Measurements from ENCODE around the gene PAXX. TPM values are rescaled to one million over a fixed set of nuclear protein-coding genes. Genes with fewer than 3 reads are reported as not detected.

The PAXX gene
- total RNA-seq, 2 donors from 2014 or later, result 34.0 to 97.2 TPM

- Histone ChIP-seq H3K4me3 (no peak overlapping the region), H3K4me1 (no peaks in the 10 kb centered on the region), H3K27ac (no peak overlapping the region), H3K36me3 (replicated peaks in 1 of 2; ENCODE audit: insufficient read depth in 1 of 2, low read depth in 2 of 2) (peaks cover 0 to 5% of the 10 kb centered on the region in 2 donors), H3K9me3 (no peaks in the 10 kb centered on the region), H3K27me3 (no peaks in the 10 kb centered on the region)
- DNase-seq (no peak), ATAC-seq (no peak)
- intact Hi-C loops (cut with DNase I), result no loop called here
- TF ChIP-seq CTCF (IDR thresholded peaks at IDR 0.05) (no peak), POLR2A (IDR thresholded peaks at IDR 0.05) (no peak)
- 96 to 97% methylated on average over 24 to 33 of the region's 36 CpGs for WGBS, 2 donors
Measured at GRCh38 chr9:137014776-137015539, 22.7 kb downstream of the PAXX start.

- H3K27me3 ChIP-seq, result no peaks in the 10 kb centered on the region
- no peaks in the 10 kb centered on the region for H3K9me3 ChIP-seq
- H3K27ac ChIP-seq, result no peak overlapping the region
- no peak overlapping the region for H3K4me3 ChIP-seq
- DNase-seq (no peak), ATAC-seq (no peak)
- H3K36me3 ChIP-seq (replicated peaks in 1 of 2; ENCODE audit: insufficient read depth in 1 of 2, low read depth in 2 of 2), result peaks cover 0 to 5% of the 10 kb centered on the region in 2 donors
- intact Hi-C loops (cut with DNase I), result no loop called here
- H3K4me1 ChIP-seq, result no peaks in the 10 kb centered on the region
- 98 to 99% methylated on average over 8 to 20 of the region's 25 CpGs for WGBS, 2 donors
- TF ChIP-seq CTCF (IDR thresholded peaks at IDR 0.05) (no peak), POLR2A (IDR thresholded peaks at IDR 0.05) (no peak)
Measured at GRCh38 chr9:137015540-137015930, 23.3 kb downstream of the PAXX start.

- TF ChIP-seq CTCF (IDR thresholded peaks at IDR 0.05) (no peak), POLR2A (IDR thresholded peaks at IDR 0.05) (no peak)
- intact Hi-C loops (cut with DNase I), result no loop called here
- DNase-seq (no peak), ATAC-seq (no peak)
- Histone ChIP-seq H3K4me3 (no peak overlapping the region), H3K36me3 (replicated peaks in 1 of 2; ENCODE audit: insufficient read depth in 1 of 2, low read depth in 2 of 2) (peaks cover 0 to 5% of the 10 kb centered on the region in 2 donors), H3K4me1 (no peaks in the 10 kb centered on the region), H3K27ac (no peak overlapping the region), H3K9me3 (no peaks in the 10 kb centered on the region), H3K27me3 (no peaks in the 10 kb centered on the region)
- WGBS, 2 donors, result 94 to 98% methylated on average over 14 to 19 of the region's 21 CpGs
Measured at GRCh38 chr9:137015976-137016375, 23.8 kb downstream of the PAXX start.

- Histone ChIP-seq H3K27me3 (no peaks in the 10 kb centered on the region), H3K4me3 (no peak overlapping the region), H3K36me3 (replicated peaks in 1 of 2; ENCODE audit: insufficient read depth in 1 of 2, low read depth in 2 of 2) (peaks cover 0 to 2% of the 10 kb centered on the region in 2 donors), H3K4me1 (no peaks in the 10 kb centered on the region), H3K27ac (no peak overlapping the region), H3K9me3 (no peaks in the 10 kb centered on the region)
- intact Hi-C loops (cut with DNase I), result no loop called here
- TF ChIP-seq CTCF (IDR thresholded peaks at IDR 0.05), result no peak
- no peak for TF ChIP-seq POLR2A (IDR thresholded peaks at IDR 0.05)
- ATAC-seq, result no peak
- WGBS, 2 donors, result 90% methylated on average over 10 of the region's 16 CpGs; no CpG with 5 or more reads in 1 of the 2 donors
- no peak for DNase-seq
Measured at GRCh38 chr9:137016436-137016835, 24.2 kb downstream of the PAXX start.

GRCh38 chr9:137017071-137017470 lies 24.8 kb downstream of the PAXX start:
- ATAC-seq (no peak), DNase-seq (no peak)
- TF ChIP-seq CTCF (IDR thresholded peaks at IDR 0.05) (no peak), POLR2A (IDR thresholded peaks at IDR 0.05) (no peak)
- Histone ChIP-seq H3K4me3 (no peak overlapping the region), H3K27me3 (no peaks in the 10 kb centered on the region), H3K9me3 (no peaks in the 10 kb centered on the region), H3K4me1 (no peaks in the 10 kb centered on the region), H3K36me3 (replicated peaks in 1 of 2; ENCODE audit: insufficient read depth in 1 of 2, low read depth in 2 of 2) (peaks cover 0 to 2% of the 10 kb centered on the region in 2 donors), H3K27ac (no peak overlapping the region)
- WGBS, 2 donors, result 92 to 96% methylated on average over 22 to 28 of the region's 28 CpGs
- intact Hi-C loops (cut with DNase I), result no loop called here

Measured in body of pancreas (tissue), 4 donors.